ENCODE results near the gene MYL11.

The MYL11 gene

DNA sequence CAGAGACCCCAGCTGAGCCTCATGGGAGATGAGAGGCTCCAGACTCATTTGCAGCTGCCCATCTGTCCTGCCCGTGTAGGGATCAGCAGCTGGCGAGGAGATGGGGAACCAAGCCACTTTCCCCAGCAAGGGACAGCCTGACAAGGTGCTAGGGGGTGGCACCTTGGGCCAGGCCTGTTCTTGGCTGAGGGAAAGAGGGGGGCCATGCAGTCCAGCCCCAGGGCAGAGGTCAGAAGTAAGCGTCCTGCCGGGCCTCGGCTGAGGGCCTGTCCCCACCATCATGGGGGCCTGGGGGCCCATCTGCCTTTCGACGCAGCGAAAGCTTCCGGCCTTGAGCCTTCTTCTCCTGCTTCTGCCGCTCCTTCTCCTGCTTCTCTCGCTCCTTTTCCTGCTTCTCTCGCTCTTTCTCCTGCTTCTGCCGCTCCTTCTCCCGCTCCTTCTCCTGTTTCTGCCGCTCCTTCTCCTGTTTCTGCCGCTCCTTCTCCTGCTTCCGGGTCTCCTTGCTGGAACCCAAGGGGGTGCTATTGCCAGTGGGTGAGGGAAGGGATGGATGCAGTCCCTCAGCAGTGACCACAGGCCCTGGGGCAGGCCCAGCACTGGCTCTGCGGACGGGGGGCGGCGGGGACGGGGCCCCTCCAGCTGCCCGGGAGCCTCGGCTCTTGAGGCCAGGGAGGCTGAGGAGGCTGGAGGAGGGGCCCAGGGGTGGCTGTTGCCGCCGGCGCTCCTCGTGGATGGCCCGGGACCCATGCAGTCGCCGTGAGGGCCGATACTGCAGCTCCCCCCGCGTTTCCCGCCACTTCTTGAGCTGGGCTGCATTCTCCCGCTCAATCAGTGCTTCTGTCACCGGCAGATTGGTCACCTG, 16.7 kb upstream of the MYL11 start:
- no peaks in the 10 kb centered on the region for H3K27me3 ChIP-seq (ENCODE audit: control insufficient read depth, insufficient read depth, low read length)
- H3K4me1 ChIP-seq = peaks cover 6% of the 10 kb centered on the region
- TF ChIP-seq, protein P1, sequence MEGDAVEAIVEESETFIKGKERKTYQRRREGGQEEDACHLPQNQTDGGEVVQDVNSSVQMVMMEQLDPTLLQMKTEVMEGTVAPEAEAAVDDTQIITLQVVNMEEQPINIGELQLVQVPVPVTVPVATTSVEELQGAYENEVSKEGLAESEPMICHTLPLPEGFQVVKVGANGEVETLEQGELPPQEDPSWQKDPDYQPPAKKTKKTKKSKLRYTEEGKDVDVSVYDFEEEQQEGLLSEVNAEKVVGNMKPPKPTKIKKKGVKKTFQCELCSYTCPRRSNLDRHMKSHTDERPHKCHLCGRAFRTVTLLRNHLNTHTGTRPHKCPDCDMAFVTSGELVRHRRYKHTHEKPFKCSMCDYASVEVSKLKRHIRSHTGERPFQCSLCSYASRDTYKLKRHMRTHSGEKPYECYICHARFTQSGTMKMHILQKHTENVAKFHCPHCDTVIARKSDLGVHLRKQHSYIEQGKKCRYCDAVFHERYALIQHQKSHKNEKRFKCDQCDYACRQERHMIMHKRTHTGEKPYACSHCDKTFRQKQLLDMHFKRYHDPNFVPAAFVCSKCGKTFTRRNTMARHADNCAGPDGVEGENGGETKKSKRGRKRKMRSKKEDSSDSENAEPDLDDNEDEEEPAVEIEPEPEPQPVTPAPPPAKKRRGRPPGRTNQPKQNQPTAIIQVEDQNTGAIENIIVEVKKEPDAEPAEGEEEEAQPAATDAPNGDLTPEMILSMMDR (IDR thresholded peaks at IDR 0.05) = no peak
- H3K9ac ChIP-seq = no peak overlapping the region
- H3K27ac ChIP-seq = no peak overlapping the region
- peaks cover 3% of the 10 kb centered on the region for H3K79me2 ChIP-seq
- H3K36me3 ChIP-seq (ENCODE audit: control insufficient read depth, insufficient read depth, low read length) = no peaks in the 10 kb centered on the region
- no peak overlapping the region for H3K4me2 ChIP-seq (ENCODE audit: low read length)
- no peak overlapping the region for H3K4me3 ChIP-seq (ENCODE audit: low read depth, low read length)
- H2AFZ ChIP-seq = no peak overlapping the region
- H3K9me3 ChIP-seq (ENCODE audit: control insufficient read depth, low read length) = no peaks in the 10 kb centered on the region

DNA sequence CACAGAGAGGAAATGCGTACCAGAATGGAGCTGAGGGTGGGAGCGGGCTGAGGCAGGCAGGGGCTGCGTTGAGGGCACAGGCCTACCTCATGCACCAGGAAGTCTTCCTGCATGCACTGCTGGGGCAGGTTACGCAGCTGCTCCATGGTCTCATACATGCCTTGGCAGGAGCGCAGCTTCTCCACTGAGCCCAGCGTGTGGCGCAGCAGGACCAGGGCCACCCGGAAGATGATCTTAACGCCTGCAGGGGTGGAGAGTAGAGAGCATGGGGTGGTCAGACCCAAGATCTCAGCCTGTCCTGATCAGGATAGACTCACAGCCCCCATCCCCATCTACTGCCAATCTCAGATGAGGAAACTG, 16.0 kb upstream of the MYL11 start:
- Histone ChIP-seq H3K27me3 (ENCODE audit: control insufficient read depth, insufficient read depth, low read length) (no peaks in the 10 kb centered on the region), H3K4me1 (peaks cover 6% of the 10 kb centered on the region), H3K36me3 (ENCODE audit: control insufficient read depth, insufficient read depth, low read length) (no peaks in the 10 kb centered on the region), H2AFZ (no peak overlapping the region), H3K9me3 (ENCODE audit: control insufficient read depth, low read length) (no peaks in the 10 kb centered on the region), H3K27ac (no peak overlapping the region), H3K79me2 (peaks cover 3% of the 10 kb centered on the region), H3K4me2 (ENCODE audit: low read length) (no peak overlapping the region), H3K4me3 (ENCODE audit: low read depth, low read length) (no peak overlapping the region), H3K9ac (no peak overlapping the region)
- TF ChIP-seq, protein P1 (IDR thresholded peaks at IDR 0.05) = no peak

DNA sequence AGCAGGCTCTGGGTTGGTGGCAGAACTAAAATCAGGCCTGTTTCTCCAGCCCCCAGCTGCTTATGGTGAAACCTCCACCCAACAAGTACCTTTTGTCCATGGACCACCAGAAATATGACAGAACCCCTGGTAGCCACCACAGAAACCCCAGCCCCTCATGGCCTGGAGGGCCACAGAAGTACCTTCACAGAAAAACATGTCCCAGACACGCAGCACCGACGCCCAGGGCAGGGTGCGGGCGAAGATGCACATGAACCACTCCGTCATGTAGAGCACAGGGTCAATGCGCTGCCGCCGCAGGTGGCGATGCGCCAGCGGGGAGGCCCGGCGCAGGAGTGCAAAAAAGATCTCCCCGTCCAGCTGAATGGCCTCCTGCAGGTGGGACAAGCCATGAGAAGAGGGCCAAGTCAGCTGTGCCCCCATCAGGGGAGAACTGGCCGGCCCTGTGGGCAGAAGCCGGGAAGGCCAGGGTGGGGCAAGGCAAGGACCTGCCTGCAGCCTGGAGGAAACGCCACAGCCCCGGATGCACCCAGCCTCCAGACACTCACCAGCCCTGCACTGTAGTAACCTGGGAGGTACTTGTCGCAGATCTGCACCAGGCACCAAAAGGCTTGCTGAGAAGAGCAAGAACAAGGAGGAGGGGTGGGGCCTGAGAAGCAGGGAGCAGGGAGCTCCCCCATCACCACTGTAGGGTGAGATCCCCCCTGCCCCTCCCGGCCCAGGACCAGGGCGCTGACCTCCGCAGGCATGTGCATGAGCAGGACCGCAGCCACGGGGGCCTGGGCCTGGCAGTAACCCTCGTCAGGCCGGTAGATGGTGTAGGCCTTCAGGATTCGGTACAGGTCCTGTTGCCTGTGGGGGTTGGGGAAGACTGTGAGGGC, 15.4 kb upstream of the MYL11 start:
- no peak overlapping the region for H2AFZ ChIP-seq
- H3K79me2 ChIP-seq = peaks cover 6% of the 10 kb centered on the region
- no peak overlapping the region for H3K4me2 ChIP-seq (ENCODE audit: low read length)
- no peak overlapping the region for H3K9ac ChIP-seq
- no peaks in the 10 kb centered on the region for H3K27me3 ChIP-seq (ENCODE audit: control insufficient read depth, insufficient read depth, low read length)
- H3K9me3 ChIP-seq (ENCODE audit: control insufficient read depth, low read length) = no peaks in the 10 kb centered on the region
- no peak overlapping the region for H3K4me3 ChIP-seq (ENCODE audit: low read depth, low read length)
- H3K4me1 ChIP-seq = peaks cover 6% of the 10 kb centered on the region
- H3K36me3 ChIP-seq (ENCODE audit: control insufficient read depth, insufficient read depth, low read length) = no peaks in the 10 kb centered on the region
- TF ChIP-seq, protein P1 (IDR thresholded peaks at IDR 0.05) = no peak
- H3K27ac ChIP-seq = no peak overlapping the region

DNA sequence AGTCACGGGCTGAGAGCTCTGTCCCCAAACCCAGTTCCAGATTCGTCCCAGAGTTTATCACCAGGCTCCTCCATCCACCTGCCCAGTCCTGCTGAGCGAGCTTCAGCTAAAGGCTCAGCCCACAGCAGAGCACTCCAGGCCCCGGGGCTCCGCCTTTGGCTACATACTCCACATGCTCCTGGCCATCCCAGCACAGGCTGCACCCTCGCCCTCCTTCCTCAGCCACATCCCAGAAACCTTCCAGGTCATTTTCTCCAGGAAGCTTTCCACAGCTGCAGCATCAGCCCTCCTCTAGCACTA, 14.8 kb upstream of the MYL11 start:
- H3K4me1 ChIP-seq = peaks cover 6% of the 10 kb centered on the region
- TF ChIP-seq, protein P1 (IDR thresholded peaks at IDR 0.05) = no peak
- H3K36me3 ChIP-seq (ENCODE audit: control insufficient read depth, insufficient read depth, low read length) = no peaks in the 10 kb centered on the region

More for the DNA sequence above, 14.8 kb upstream of the MYL11 start:
- Histone ChIP-seq H3K9me3 (ENCODE audit: control insufficient read depth, low read length) (no peaks in the 10 kb centered on the region), H3K4me2 (ENCODE audit: low read length) (no peak overlapping the region), H3K4me3 (ENCODE audit: low read depth, low read length) (no peak overlapping the region), H2AFZ (no peak overlapping the region), H3K79me2 (peaks cover 12% of the 10 kb centered on the region), H3K27me3 (ENCODE audit: control insufficient read depth, insufficient read depth, low read length) (no peaks in the 10 kb centered on the region), H3K9ac (no peak overlapping the region), H3K27ac (no peak overlapping the region)
